HG03064 (cell line): ENCODE data around the gene SYNE2.

ENCODE experiments used
- ATAC-seq: cut with Tn5 transposase; IDR thresholded peaks from one replicate; pipeline ENCODE4 v1.9.1; 2021; ENCODE audit warnings: low read depth; ENCODE audit not compliant: unreplicated experiment

SYNE2 gene

GRCh38 chr14:64184103-64184729, 331.4 kb downstream of the SYNE2 start:
- no peak for ATAC-seq

DNA sequence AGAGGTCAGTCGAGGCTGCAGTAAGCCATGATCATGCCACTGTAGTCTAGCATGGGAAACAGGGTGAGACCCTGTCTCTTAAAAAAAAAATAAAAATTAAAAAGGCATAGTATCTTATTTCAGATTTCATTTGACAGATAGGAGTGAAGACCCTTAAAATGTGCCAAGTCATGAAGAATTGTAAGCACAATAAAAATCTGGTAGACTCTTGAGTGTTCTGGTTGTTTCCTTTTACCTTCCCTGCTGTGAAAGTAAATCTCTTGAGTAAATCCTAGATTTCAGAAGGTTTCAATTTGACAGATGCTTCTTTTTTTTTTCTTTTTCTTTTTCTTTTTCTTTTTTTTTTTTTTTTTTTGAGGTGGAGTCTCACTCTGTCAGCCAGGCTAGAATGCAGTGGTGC, 332.4 kb downstream of the SYNE2 start:
- ATAC-seq, result no peak

DNA sequence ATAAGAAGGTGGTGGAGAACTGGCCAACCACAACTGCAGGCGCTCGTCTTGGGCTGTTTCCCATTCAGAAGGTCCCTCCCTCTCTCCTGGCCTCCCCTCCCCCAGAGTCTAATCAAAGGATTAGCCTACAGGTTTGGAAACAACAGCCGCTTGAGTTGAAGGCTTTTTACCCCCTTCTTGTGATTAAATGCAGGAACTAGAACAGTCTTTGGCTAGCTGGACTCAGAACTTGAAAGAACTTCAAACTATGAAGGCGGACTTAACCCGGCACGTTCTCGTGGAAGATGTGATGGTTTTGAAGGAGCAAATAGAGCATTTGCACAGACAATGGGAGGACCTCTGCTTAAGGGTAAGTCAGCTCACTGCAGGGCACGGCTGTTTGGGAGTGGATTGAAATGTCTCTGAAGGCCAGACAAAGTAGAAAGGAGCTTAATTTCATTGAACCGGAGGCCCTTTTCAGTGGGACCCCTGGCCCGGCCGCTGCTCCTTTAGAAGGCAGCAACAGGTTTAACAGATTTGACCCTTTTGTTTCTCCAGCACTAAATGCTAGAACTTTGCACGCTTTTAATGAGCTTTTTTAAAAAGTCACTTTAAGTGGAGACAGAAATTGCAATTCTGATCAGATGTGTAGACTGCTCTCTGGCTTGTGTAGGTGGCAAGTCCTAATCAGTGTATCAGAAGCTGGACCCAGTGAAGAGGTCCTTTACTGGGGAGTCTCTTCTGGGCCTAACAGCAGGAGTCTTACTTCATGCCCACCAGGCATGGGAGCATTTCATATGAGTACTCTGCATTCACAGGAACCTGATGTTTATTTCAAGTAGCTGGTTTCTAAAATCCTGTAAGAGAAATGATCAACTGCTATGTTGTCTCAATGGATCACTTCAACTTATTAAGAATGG, 333.7 kb downstream of the SYNE2 start:
- no peak for ATAC-seq

DNA sequence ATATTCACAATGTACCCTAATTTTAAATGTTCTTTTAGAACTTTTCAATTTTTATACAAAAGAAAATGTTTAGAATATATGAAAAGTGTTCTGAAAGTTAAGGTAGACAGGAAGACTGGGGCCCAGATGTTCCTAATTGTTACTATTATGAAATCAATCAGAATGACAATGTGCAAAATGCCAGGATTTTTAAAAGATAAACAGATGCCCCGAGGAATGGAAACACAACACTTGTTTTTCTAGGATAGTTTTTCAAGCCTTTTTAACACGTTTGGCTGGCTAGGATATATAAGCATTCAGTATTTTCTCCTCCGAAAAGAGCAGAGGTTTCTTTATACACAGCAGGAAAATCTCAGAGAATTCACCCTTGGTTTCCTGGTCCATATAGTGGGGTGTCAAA, 334.5 kb downstream of the SYNE2 start:
- no peak for ATAC-seq

- no peak for ATAC-seq
Measured at GRCh38 chr14:64190974-64191502, 338.2 kb downstream of the SYNE2 start.

GRCh38 chr14:64191756-64192155, 339.0 kb downstream of the SYNE2 start:
- ATAC-seq, result no peak

DNA sequence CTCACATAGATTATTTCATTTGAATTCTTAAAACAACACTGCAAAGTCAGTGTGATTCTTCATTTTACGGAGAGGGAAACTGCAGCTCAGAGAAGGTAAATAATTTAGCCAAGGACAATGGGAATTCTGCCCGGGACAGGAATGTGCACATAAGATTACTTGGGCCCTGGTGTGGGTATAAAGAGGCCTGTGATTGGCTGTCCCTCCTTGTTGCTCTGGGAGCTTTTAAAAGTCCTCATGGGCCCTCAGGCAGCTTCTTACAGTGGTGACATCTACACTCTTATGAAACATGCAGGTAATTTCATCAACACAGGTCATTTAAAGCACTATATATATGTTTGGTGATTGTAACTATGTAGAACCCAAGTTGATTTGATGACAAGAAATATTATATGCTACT, 341.0 kb downstream of the SYNE2 start:
- no peak for ATAC-seq

DNA sequence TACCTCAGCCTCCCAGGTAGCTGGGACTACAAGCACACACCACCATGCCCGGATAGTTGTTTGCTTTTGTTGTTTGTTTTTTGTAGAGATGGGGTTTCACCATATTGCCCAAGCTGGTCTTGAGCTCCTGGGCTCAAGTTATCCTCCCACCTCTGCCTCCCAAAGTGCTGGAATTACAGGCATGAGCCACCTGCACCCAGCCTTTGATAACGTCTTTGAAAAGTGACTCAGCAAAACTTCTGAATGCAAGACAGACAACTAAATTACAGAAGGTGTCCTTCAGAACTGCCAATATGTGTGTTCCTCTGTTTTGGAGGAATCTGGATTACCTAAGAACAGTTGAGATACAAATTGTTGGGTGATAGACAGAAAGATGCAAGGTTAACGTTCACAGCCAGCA, 341.6 kb downstream of the SYNE2 start:
- ATAC-seq, result no peak

DNA sequence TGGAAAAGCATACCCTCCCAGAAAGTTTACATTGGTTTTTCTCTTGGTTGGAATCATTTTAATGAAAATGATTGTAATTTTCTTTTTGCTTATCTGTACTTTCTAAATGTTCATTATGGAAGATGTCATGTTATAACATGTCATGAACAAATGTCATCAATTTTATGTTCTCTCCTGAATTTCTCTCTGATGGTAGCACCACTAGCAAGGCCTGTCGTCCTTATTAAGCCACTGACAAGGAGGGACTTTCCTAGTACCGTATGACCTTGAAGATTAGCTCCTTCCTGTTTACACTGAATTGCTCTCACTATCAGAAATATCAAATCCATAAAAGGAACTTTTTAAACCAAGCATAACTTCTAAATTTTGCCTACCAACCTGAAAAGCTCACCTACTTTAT, 342.4 kb downstream of the SYNE2 start:
- ATAC-seq, result peak; percentile 63

DNA sequence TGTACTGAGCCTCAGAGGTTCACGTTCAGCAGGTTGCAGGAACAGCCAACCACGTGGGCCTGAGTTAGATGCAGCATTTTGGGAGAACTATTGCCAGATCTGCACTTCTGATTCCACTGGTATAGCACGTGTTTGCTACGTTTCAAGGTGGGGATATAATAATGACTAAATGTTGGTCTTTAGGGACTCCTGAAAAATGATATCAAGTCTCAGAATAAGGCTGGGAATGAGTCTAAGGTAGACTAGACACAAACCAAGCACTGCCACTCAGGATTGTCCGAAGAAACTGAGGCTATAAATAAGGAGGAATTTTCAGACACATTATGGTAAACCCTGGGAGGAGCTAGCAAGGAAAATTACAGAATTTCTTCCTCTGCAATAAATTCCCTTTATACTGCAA, 343.3 kb downstream of the SYNE2 start:
- ATAC-seq, result no peak

DNA sequence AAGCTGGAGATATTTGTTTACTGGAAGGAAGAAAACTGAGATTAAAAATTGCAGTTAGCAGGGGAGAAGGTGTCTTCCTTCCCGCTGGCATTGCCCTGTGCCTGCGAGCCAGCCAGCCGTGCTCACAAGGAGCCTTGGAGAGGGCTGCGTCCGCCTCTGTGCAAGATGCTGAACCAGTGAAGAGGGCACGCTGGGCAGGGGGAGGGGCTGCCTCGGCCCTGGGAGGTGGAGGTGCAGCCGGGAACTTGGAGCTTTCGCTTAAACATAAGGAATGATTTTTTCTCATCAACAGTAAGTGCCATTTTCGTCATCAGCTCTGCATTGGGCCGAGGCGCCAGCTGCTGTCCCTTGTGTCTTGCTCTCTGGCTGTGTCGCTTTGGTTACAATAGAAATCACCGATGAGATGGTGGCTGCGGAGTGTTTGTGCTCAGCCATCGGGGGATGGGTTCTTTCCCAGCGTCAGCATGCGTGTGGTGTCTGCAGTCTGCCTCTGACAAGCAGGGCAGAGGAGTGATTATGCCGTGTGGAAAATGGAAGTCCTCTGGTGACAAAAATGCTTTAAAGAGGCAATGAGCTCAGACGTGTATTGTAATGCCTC, 344.1 kb downstream of the SYNE2 start:
- no peak for ATAC-seq

- no peak for ATAC-seq
Measured at GRCh38 chr14:64197996-64198395, 345.2 kb downstream of the SYNE2 start.

DNA sequence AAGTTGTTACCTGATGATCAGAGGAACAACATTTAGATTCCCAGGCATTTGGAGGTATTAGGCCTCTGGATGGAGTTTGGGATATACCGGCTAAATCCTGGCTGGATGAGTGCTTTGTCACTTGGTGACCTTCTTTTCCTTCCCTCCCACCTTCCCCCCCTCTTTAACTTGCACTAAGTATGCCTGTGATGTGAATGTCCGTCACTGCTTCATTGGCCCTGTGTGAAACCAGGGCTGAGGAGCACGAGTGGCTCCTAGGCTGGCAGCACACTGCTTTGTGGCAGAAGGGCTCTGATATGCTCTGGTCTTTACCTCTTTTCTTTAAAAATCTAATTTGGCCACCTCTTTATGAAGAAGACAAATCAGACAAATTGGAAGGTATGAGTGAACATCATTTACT, 345.7 kb downstream of the SYNE2 start:
- ATAC-seq, result no peak

DNA sequence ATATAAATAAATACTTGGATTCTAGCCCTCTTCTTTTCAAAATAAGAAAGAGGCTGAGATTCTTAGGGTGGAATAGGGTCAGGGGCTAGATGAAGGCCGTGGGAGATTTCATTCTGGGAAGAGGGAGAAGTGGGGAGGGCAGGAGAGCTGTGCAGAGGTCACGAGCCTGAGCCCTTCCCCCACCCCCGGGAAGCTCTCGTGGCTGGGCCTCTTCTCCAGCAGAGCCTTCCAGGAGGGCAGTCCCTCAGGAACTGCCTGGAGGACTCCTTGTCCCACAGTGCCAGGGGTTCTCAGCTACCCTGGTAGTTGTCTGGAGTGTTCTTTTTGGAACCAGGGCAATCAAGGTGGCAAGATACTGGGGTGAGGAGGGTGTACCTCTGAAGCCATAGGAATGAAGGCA, 347.4 kb downstream of the SYNE2 start:
- ATAC-seq, result no peak

GRCh38 chr14:64201296-64201695, 348.5 kb downstream of the SYNE2 start:
- ATAC-seq, result no peak

DNA sequence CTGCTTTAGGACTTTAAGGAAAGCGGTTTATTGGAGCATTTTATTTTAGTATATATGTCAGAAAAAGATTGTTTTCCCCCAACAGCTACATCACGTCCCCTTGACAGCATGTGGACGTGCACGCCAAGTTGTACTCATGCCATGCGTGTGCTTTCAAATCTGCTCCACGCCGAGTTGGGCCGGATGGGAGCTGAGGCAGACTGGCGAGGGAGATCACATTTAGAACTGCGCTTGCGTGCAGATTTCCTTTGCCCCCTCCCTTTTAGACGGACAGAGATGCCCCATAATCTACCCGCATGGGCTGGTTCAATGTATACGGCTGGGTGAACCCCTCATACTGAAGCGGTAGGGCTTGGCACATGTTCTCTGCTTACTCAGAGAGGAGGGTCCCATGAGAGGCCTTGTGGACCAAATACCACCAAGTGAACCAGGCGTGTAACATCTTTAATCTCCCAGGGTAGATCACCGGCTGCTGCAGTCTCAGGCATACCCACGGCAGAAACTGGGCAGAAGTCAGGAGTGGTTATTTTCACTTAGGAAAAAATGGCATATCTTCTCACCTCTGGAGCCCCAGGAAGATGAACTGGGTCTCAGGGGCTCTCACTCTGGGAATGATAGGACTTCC, 349.2 kb downstream of the SYNE2 start:
- no peak for ATAC-seq

DNA sequence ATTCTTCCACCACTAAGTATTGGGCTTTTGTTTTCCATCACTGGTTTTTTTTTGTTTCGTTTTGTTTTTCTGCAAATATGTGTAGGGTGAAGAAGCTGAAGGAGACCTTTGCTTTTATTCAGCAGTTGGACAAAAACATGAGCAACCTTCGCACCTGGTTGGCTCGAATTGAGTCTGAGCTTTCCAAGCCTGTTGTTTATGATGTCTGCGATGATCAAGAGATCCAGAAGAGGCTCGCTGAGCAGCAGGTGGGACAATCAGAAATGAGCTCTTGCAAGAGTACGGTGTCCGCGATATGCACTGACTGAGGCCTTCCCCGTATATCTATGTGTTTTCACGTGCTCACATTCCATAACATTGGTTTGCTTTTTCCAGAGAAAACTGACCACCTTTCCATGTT, 349.9 kb downstream of the SYNE2 start:
- ATAC-seq, result no peak

GRCh38 chr14:64203366-64204006, 350.7 kb downstream of the SYNE2 start:
- ATAC-seq, result no peak

- no peak for ATAC-seq
Measured at GRCh38 chr14:64208261-64208660, 355.5 kb downstream of the SYNE2 start.

DNA sequence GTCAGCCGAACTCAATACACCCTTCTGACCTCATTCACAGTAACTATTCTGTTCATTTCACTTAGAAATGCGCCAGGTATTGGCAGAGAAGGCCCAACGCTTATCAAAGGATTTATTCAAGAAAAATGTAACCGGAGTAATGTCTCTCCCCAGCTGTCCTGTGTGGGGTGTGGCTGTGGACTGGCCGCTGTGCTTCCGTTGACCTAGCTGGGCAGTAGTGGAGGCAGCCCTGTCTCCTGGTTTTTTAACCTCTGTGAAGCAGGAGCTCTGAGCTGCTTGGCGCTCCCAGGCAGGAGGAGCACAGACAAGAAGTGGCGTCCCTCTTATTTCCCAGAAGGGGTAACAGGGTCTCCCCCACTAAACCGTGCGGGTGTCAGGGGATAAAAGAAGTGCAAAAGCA, 356.2 kb downstream of the SYNE2 start:
- no peak for ATAC-seq
